H9 (cell line): ENCODE results near the gene ARID1A. TPM values are rescaled to one million over a fixed set of nuclear protein-coding genes. Genes with fewer than 3 reads are reported as not detected.

ENCODE experiments used
- DNase-seq: peaks from one replicate; pipeline ENCODE4 v3.0.0-alpha.2; 2017
- H2AFZ ChIP-seq: one replicate; pipeline ENCODE4 v1.6.1; 2013; ENCODE audit warnings: mild to moderate bottlenecking, low read length, control low read depth, moderate library complexity
- H2AK5ac ChIP-seq: 2 replicates; pipeline ENCODE4 v1.6.1; 2013; ENCODE audit warnings: low read length, control low read depth, mixed read lengths; ENCODE audit not compliant: insufficient read length
- H2BK120ac ChIP-seq: one replicate; pipeline ENCODE4 v1.6.1; 2013; ENCODE audit warnings: low read depth, mild to moderate bottlenecking, low read length, control low read depth, inconsistent platforms; ENCODE audit not compliant: poor library complexity, severe bottlenecking
- H2BK12ac ChIP-seq: 2 replicates; pipeline ENCODE4 v1.6.1; 2013; ENCODE audit warnings: low read length, control low read depth, mixed read lengths, low read depth; ENCODE audit not compliant: insufficient read length
- H2BK15ac ChIP-seq: 2 replicates; pipeline ENCODE4 v1.6.1; 2013; ENCODE audit warnings: low read depth, low read length, control low read depth
- H2BK20ac ChIP-seq: one replicate; pipeline ENCODE4 v1.6.1; 2013; ENCODE audit warnings: low read depth, mild to moderate bottlenecking, low read length, control low read depth, inconsistent platforms; ENCODE audit not compliant: poor library complexity, severe bottlenecking
- H2BK5ac ChIP-seq: 2 replicates; pipeline ENCODE4 v1.6.1; 2013; ENCODE audit warnings: low read length, control low read depth, mixed read lengths; ENCODE audit not compliant: insufficient read length
- H3K14ac ChIP-seq: 2 replicates; pipeline ENCODE4 v1.6.1; 2013; ENCODE audit warnings: low read length, control low read depth; ENCODE audit not compliant: insufficient read depth
- H3K18ac ChIP-seq: 2 replicates; pipeline ENCODE4 v1.6.1; 2013; ENCODE audit warnings: low read depth, mild to moderate bottlenecking, mixed read lengths, low read length, control low read depth; ENCODE audit not compliant: insufficient read length
- H3K23ac ChIP-seq: 2 replicates; pipeline ENCODE4 v1.6.1; 2013; ENCODE audit warnings: low read length, control low read depth, mixed read lengths, low read depth; ENCODE audit not compliant: insufficient read length
- H3K23me2 ChIP-seq: 2 replicates; pipeline ENCODE4 v1.6.1; 2013; ENCODE audit warnings: low read depth, mild to moderate bottlenecking, mixed read lengths, low read length, control low read depth; ENCODE audit not compliant: insufficient read length, poor library complexity, severe bottlenecking
- H3K27ac ChIP-seq: 2 replicates; pipeline ENCODE4 v1.5.1; 2013; ENCODE audit warnings: low read length, control low read depth, mixed read lengths, low read depth; ENCODE audit not compliant: insufficient read length
- H3K27me3 ChIP-seq: 2 replicates; pipeline ENCODE4 v1.6.1; 2013; ENCODE audit warnings: low read length, control low read depth, inconsistent platforms; ENCODE audit not compliant: insufficient read depth
- H3K4ac ChIP-seq: 2 replicates; pipeline ENCODE4 v1.6.1; 2013; ENCODE audit warnings: low read depth, mild to moderate bottlenecking, control low read depth, inconsistent platforms, low read length, moderate library complexity
- H3K4me1 ChIP-seq: 2 replicates; pipeline ENCODE4 v1.6.1; 2013; ENCODE audit warnings: low read length, control low read depth, inconsistent platforms; ENCODE audit not compliant: insufficient read depth
- H3K4me2 ChIP-seq: 2 replicates; pipeline ENCODE4 v1.6.1; 2013; ENCODE audit warnings: low read length, control low read depth, mixed read lengths; ENCODE audit not compliant: insufficient read length, insufficient read depth
- H3K56ac ChIP-seq: 2 replicates; pipeline ENCODE4 v1.6.1; 2013; ENCODE audit warnings: low read depth, mild to moderate bottlenecking, mixed read lengths, low read length, control low read depth; ENCODE audit not compliant: insufficient read length
- H3K79me1 ChIP-seq: 2 replicates; pipeline ENCODE4 v1.6.1; 2013; ENCODE audit warnings: low read depth, mild to moderate bottlenecking, moderate library complexity, low read length, control low read depth, inconsistent platforms; ENCODE audit not compliant: insufficient read depth, poor library complexity, severe bottlenecking
- H3K79me2 ChIP-seq: 2 replicates; pipeline ENCODE4 v1.6.1; 2013; ENCODE audit warnings: low read length, control low read depth, inconsistent platforms; ENCODE audit not compliant: insufficient read depth
- H3K9ac ChIP-seq: 2 replicates; pipeline ENCODE4 v1.6.1; 2013; ENCODE audit warnings: low read length, control low read depth, mixed read lengths; ENCODE audit not compliant: insufficient read length; ENCODE audit errors: extremely low read depth
- H3K9me3 ChIP-seq: one replicate; pipeline ENCODE4 v1.6.1; 2013; ENCODE audit warnings: low read depth, low read length, inconsistent platforms; ENCODE audit not compliant: control insufficient read depth
- H3T11ph ChIP-seq: one replicate; pipeline ENCODE4 v1.6.1; 2013; ENCODE audit warnings: mild to moderate bottlenecking, low read length, control low read depth, inconsistent platforms
- H4K20me1 ChIP-seq: one replicate; pipeline ENCODE4 v1.6.1; 2013; ENCODE audit not compliant: control insufficient read depth, insufficient read length, insufficient read depth
- H4K5ac ChIP-seq: 2 replicates; pipeline ENCODE4 v1.6.1; 2013; ENCODE audit warnings: low read depth, mild to moderate bottlenecking, mixed read lengths, low read length, control low read depth; ENCODE audit not compliant: insufficient read length
- H4K8ac ChIP-seq: replicated peaks from 2 replicates; pipeline ENCODE4 v1.6.1; 2013; ENCODE audit warnings: low read length, control low read depth, mixed read lengths, low read depth; ENCODE audit not compliant: insufficient read length
- H4K91ac ChIP-seq: 2 replicates; pipeline ENCODE4 v1.6.1; 2013; ENCODE audit warnings: low read depth, mild to moderate bottlenecking, moderate library complexity, mixed read lengths, low read length, control low read depth; ENCODE audit not compliant: insufficient read length
- H3K27ac Mint-ChIP-seq, 3 experiments: 2 replicates in 2 of 3; 3 replicates in 1 of 3; pipeline ENCODE4 v1.8.0; 2020 to 2021; ENCODE audit warnings: mixed read lengths in 3 of 3, mild to moderate bottlenecking in 1 of 3, moderate library complexity in 1 of 3
- H3K27me3 Mint-ChIP-seq: 2 replicates; pipeline ENCODE4 v1.8.0; 2021; ENCODE audit warnings: low read depth, mild to moderate bottlenecking, moderate library complexity, mixed read lengths
- H3K36me3 Mint-ChIP-seq, 3 experiments: 2 replicates in 2 of 3; 3 replicates in 1 of 3; pipeline ENCODE4 v1.8.0; 2020 to 2021; ENCODE audit warnings: low read depth in 3 of 3, mixed read lengths in 3 of 3; ENCODE audit not compliant: insufficient read depth in 1 of 3
- H3K4me1 Mint-ChIP-seq, 2 experiments: 2 replicates each; pipeline ENCODE4 v1.8.0; 2020; ENCODE audit warnings: mixed read lengths in 2 of 2
- H3K4me3 Mint-ChIP-seq, 2 experiments: 2 replicates in 1 of 2; 3 replicates in 1 of 2; pipeline ENCODE4 v1.8.0; 2020 to 2021; ENCODE audit warnings: mild to moderate bottlenecking in 2 of 2, mixed read lengths in 2 of 2, moderate library complexity in 1 of 2
- H3K9me3 Mint-ChIP-seq, 2 experiments: 2 replicates in 1 of 2; 3 replicates in 1 of 2; pipeline ENCODE4 v1.8.0; 2020; ENCODE audit warnings: mild to moderate bottlenecking in 2 of 2, mixed read lengths in 2 of 2, moderate library complexity in 1 of 2
- WGBS: extraction: QIAGEN DNeasy Blood & Tissue Kit; methylation state at CpG from one replicate; pipeline ENCODE4 v1.1.7; 2013; ENCODE audit warnings: missing lambda C conversion rate, low lambda C conversion rate, mixed read lengths; ENCODE audit not compliant: insufficient read length; ENCODE audit errors: extremely low coverage; 5-methylcytosine and 5-hydroxymethylcytosine counted together
- total RNA-seq: library from RNA; stranded (reverse); gene quantifications from 2 replicates; pipeline ENCODE4 v1.2.1, GENCODE V29; 2021
- TF ChIP-seq, protein P1 (sequence below): fragments of 200-600 bp; sonication (generic); conservative IDR thresholded peaks from 3 replicates; pipeline ENCODE4 v1.8.0; 2021; ENCODE audit warnings: antibody characterized with exemption, mild to moderate bottlenecking

ARID1A gene
- total RNA-seq, 1 experiment from 2014 or later: 147 TPM

DNA sequence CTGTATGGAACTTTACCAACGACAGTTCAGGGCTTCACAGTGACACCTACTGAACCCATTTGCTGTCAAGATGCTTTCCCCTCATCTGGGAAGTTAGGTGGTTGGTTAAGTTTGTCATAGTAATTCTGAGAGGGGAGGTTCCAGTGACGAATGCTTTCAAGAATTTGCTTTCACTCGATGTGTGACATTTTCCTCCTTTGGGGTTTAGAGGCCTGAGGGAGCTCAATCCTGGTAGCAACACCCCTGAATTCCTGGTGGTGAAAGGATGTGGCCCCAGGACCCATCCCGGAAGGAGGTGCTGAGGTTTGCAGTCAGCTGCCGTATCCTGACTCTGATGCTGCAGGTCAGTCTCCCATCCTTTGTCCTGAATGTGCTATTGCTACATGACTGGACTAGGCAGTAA lies 94.7 kb downstream of the ARID1A start:
- no peak overlapping the region for H3K4me2 ChIP-seq

More for the DNA sequence above, 94.7 kb downstream of the ARID1A start:
- Histone ChIP-seq H3K4ac (no peak overlapping the region), H3K23me2 (peaks cover 10% of the 10 kb centered on the region), H3K27me3 (no peaks in the 10 kb centered on the region), H3K14ac (no peak overlapping the region), H3K27ac (no peak overlapping the region), H4K20me1 (no peaks in the 10 kb centered on the region), H4K8ac (no peak overlapping the region), H3K18ac (no peak overlapping the region), H4K5ac (no peak overlapping the region), H3K4me1 (peaks cover 3% of the 10 kb centered on the region; the same call in 1 of the 2 replicates), H2AK5ac (no peak overlapping the region), H3K79me1 (no peaks in the 10 kb centered on the region), H3K79me2 (no peaks in the 10 kb centered on the region; the same call in 1 of the 2 replicates), H3T11ph (no peak overlapping the region), H3K56ac (no peak overlapping the region), H3K9me3 (no peaks in the 10 kb centered on the region), H2BK20ac (no peak overlapping the region), H3K23ac (no peak overlapping the region), H2BK15ac (no peak overlapping the region), H2AFZ (no peak overlapping the region), H4K91ac (no peak overlapping the region), H2BK12ac (no peak overlapping the region), H3K9ac (no peak overlapping the region), H2BK120ac (no peak overlapping the region), H2BK5ac (no peak overlapping the region)
- TF ChIP-seq, protein P1, sequence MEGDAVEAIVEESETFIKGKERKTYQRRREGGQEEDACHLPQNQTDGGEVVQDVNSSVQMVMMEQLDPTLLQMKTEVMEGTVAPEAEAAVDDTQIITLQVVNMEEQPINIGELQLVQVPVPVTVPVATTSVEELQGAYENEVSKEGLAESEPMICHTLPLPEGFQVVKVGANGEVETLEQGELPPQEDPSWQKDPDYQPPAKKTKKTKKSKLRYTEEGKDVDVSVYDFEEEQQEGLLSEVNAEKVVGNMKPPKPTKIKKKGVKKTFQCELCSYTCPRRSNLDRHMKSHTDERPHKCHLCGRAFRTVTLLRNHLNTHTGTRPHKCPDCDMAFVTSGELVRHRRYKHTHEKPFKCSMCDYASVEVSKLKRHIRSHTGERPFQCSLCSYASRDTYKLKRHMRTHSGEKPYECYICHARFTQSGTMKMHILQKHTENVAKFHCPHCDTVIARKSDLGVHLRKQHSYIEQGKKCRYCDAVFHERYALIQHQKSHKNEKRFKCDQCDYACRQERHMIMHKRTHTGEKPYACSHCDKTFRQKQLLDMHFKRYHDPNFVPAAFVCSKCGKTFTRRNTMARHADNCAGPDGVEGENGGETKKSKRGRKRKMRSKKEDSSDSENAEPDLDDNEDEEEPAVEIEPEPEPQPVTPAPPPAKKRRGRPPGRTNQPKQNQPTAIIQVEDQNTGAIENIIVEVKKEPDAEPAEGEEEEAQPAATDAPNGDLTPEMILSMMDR: no peak
- Mint-ChIP-seq H3K36me3 (peaks cover 9 to 19% (median 19%) of the 10 kb centered on the region in 3 experiments; a peak in 6 of 7 replicates), H3K27ac (no peak overlapping the region), H3K27me3 (no peaks in the 10 kb centered on the region; the same call in 1 of the 2 replicates), H3K9me3 (no peaks in the 10 kb centered on the region), H3K4me1 (peaks cover 26 to 30% of the 10 kb centered on the region in 2 experiments), H3K4me3 (no peak overlapping the region)
- WGBS: no CpG with 5 or more reads among the region's 5 CpGs
- no peak for DNase-seq
